CD4-positive, CD25-positive, alpha-beta regulatory T cell (primary cell): ENCODE results near the gene MYLK2. TPM values are rescaled to one million over a fixed set of nuclear protein-coding genes. Genes with fewer than 3 reads are reported as not detected.

Source experiments
- ATAC-seq, 2 donors: fragments of 150-1000 bp; cut with Tn5 transposase; one replicate each; pipeline ENCODE4 v1.10.0; 2021; ENCODE audit warnings: low read depth in 2 of 2, moderate number of reproducible peaks in 2 of 2, moderate library complexity in 1 of 2
- DNase-seq, 3 donors: peaks; one replicate each; pipeline versions ENCODE4 v3.0.0 to v3.0.0-alpha.2; 2012 to 2022; ENCODE audit warnings: mixed read lengths in 1 of 3
- H3K27ac ChIP-seq: one replicate; pipeline ENCODE4 v1.7.0; 2013; ENCODE audit warnings: mild to moderate bottlenecking, low read length; ENCODE audit not compliant: insufficient read depth, poor library complexity, severe bottlenecking
- H3K27me3 ChIP-seq: one replicate; pipeline ENCODE4 v1.7.0; 2013; ENCODE audit warnings: low read length; ENCODE audit not compliant: control insufficient read depth, insufficient read depth
- H3K36me3 ChIP-seq: one replicate; pipeline ENCODE4 v1.7.0; 2013; ENCODE audit warnings: mild to moderate bottlenecking, low read length, moderate library complexity; ENCODE audit not compliant: control insufficient read depth, insufficient read depth
- H3K4me1 ChIP-seq: 2 replicates; pipeline ENCODE4 v1.7.0; 2013; ENCODE audit warnings: mild to moderate bottlenecking, low read length; ENCODE audit not compliant: insufficient read depth, control insufficient read depth, poor library complexity, severe bottlenecking
- H3K4me3 ChIP-seq: one replicate; pipeline ENCODE4 v1.7.0; 2013; ENCODE audit warnings: low read depth, mild to moderate bottlenecking, low read length, moderate library complexity
- H3K9me3 ChIP-seq, 2 experiments: 1 replicate in 1 of 2; 2 replicates in 1 of 2; pipeline ENCODE4 v1.7.0; 2013; ENCODE audit warnings: low read length in 2 of 2, mild to moderate bottlenecking in 1 of 2, moderate library complexity in 1 of 2; ENCODE audit not compliant: control insufficient read depth in 2 of 2
- H3K27ac Mint-ChIP-seq, 3 donors: one replicate each; pipeline ENCODE4 v1.8.0; 2020 to 2022; ENCODE audit warnings: mild to moderate bottlenecking in 3 of 3, mixed read lengths in 3 of 3, moderate library complexity in 2 of 3
- H3K27me3 Mint-ChIP-seq: one replicate; pipeline ENCODE4 v1.8.0; 2022; ENCODE audit warnings: mild to moderate bottlenecking, mixed read lengths
- H3K36me3 Mint-ChIP-seq: one replicate; pipeline ENCODE4 v1.8.0; 2020; ENCODE audit warnings: mixed read lengths
- H3K4me1 Mint-ChIP-seq, 4 donors: one replicate each; pipeline ENCODE4 v1.8.0; 2020 to 2022; ENCODE audit warnings: mixed read lengths in 4 of 4, mild to moderate bottlenecking in 1 of 4
- H3K4me3 Mint-ChIP-seq, 4 donors: one replicate each; pipeline ENCODE4 v1.8.0; 2020 to 2022; ENCODE audit warnings: mild to moderate bottlenecking in 4 of 4, mixed read lengths in 4 of 4, moderate library complexity in 3 of 4
- H3K9me3 Mint-ChIP-seq, 7 donors: one replicate each; pipeline ENCODE4 v1.8.0; 2020 to 2022; ENCODE audit warnings: mixed read lengths in 7 of 7, mild to moderate bottlenecking in 3 of 7, moderate library complexity in 2 of 7
- polyA plus RNA-seq, 4 donors: library from polyadenylated mRNA; unstranded; fragments of 300-500 nt; fragmentation: Illumina TruSeq; gene quantifications; one replicate each; pipeline ENCODE4 v1.2.3, GENCODE V29; 2021
- total RNA-seq: library from RNA; stranded (reverse); gene quantifications from one replicate; pipeline ENCODE4 v1.2.3, GENCODE V29; 2022

The MYLK2 gene
- total RNA-seq (not detected), polyA plus RNA-seq (not detected)

DNA sequence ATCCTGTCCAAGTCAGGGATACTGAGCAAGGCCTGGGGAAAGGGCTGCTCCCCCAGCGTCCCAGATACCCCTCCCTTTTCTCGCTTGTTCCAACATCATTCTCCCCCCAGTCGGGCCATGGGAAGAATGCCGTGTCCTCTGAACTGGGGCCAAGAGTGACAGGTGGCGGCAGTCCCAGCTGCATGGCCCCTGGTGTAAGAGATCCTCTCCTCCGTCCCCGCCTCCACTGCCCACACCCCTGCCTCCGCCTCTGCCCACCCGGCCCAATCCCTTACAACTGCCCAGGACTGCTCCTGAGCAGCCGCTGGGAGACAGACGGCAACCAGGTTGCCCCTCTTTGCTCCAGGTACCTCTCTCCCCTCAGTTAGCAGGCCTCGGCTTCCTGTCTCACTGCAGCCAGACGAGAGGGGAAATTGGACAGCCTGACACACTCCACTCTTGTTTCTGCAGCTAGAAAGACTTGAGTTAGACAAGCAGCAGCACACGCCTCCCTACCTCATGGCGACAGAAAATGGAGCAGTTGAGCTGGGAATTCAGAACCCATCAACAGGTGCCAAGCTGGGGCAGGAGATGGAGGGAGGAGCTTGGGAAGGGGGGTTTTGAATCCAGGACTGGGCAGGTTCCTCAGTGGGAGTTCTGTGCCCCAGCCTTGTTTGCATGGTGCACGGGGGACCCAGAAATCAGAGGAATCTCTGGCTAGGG is at the start of gene MYLK2:
MYLK2 (plus strand) TSS at position 274 of the 702 bp plus-strand sequence; CDS start at position 499, 225 bp downstream.
- H3K4me1 ChIP-seq = peaks cover 6% of the 10 kb centered on the region
- no peak within 1 kb of the TSS for H3K4me3 ChIP-seq
- no peaks in the 10 kb centered on the region for H3K9me3 Mint-ChIP-seq
- H3K27me3 ChIP-seq = no peaks in the 10 kb centered on the region
- peak within 1 kb of the TSS in 1 of 3 donors; percentile 38 for H3K27ac Mint-ChIP-seq
- no peak for DNase-seq
- H3K4me1 Mint-ChIP-seq = peaks cover 0 to 12% (median 1%) of the 10 kb centered on the region in 4 donors
- no peaks in the 10 kb centered on the region for H3K36me3 ChIP-seq
- no peak for ATAC-seq
- no peaks in the 10 kb centered on the region for H3K9me3 ChIP-seq
- H3K4me3 Mint-ChIP-seq = no peak within 1 kb of the TSS
- H3K36me3 Mint-ChIP-seq = no peaks in the 10 kb centered on the region
- H3K27me3 Mint-ChIP-seq = no peaks in the 10 kb centered on the region
- no peak within 1 kb of the TSS for H3K27ac ChIP-seq

DNA sequence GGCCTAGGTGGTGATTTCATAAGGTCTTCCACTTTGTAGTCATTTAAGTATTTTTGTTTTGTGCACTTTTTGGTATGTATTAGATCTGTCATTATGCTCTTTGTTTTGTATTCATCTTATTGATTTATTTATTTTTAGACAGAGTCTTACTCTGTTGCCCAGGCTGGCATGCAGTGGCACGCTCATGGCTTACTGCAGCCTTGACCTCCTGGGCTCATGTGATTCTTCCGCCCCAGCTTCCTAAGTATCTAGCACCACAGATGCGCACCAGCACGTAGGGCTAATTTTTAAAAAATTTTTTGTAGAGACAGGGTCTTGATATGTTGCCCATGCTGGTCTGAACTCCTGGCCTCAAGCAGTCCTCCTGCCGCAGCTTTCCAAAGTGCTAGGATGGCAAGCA is 49.5 kb upstream of the MYLK2 start:
- H3K36me3 ChIP-seq = no peaks in the 10 kb centered on the region
- peak overlapping the region; percentile 71 for H3K4me3 ChIP-seq
- H3K9me3 ChIP-seq = no peaks in the 10 kb centered on the region
- peak overlapping the region; percentile 41 for H3K27ac ChIP-seq
- no peaks in the 10 kb centered on the region for H3K27me3 ChIP-seq
- Mint-ChIP-seq H3K4me1 (peaks cover 8 to 18% (median 11%) of the 10 kb centered on the region in 4 donors), H3K27ac (peak overlapping the region; percentile 31 to 86 (median 42)), H3K27me3 (no peaks in the 10 kb centered on the region), H3K9me3 (peaks cover 0 to 2% (median 0%) of the 10 kb centered on the region in 7 donors), H3K4me3 (peak overlapping the region in 2 of 4 donors; percentile 49 to 65), H3K36me3 (no peaks in the 10 kb centered on the region)
- ATAC-seq = no peak
- H3K4me1 ChIP-seq = peaks cover 11% of the 10 kb centered on the region
- DNase-seq = no peak

GRCh38 chr20:31770243-31770642 is 48.9 kb upstream of the MYLK2 start:
- H3K4me1 Mint-ChIP-seq = peaks cover 5 to 16% (median 11%) of the 10 kb centered on the region in 4 donors
- Histone ChIP-seq H3K27ac (peak overlapping the region; percentile 41), H3K36me3 (no peaks in the 10 kb centered on the region), H3K9me3 (no peaks in the 10 kb centered on the region), H3K4me1 (peaks cover 11% of the 10 kb centered on the region), H3K4me3 (peak overlapping the region; percentile 71), H3K27me3 (no peaks in the 10 kb centered on the region)
- peak overlapping the region; percentile 28 to 89 (median 50) for H3K4me3 Mint-ChIP-seq
- H3K27ac Mint-ChIP-seq = peak overlapping the region; percentile 31 to 42 (median 38)
- DNase-seq (peak in 2 of 3 donors; percentile 9 to 10), ATAC-seq (peak; percentile 47 to 59)
- H3K27me3 Mint-ChIP-seq = no peaks in the 10 kb centered on the region
- peaks cover 0 to 2% (median 0%) of the 10 kb centered on the region in 7 donors for H3K9me3 Mint-ChIP-seq
- no peaks in the 10 kb centered on the region for H3K36me3 Mint-ChIP-seq

- H3K27me3 Mint-ChIP-seq = no peaks in the 10 kb centered on the region
- peaks cover 4% of the 10 kb centered on the region for H3K36me3 Mint-ChIP-seq
- peaks cover 5% of the 10 kb centered on the region for H3K36me3 ChIP-seq
- H3K9me3 ChIP-seq = no peaks in the 10 kb centered on the region
- no peaks in the 10 kb centered on the region for H3K9me3 Mint-ChIP-seq
- H3K4me3 Mint-ChIP-seq = no peak overlapping the region
- ATAC-seq = no peak
- peaks cover 11% of the 10 kb centered on the region for H3K4me1 ChIP-seq
- DNase-seq = no peak
- H3K27ac Mint-ChIP-seq = no peak overlapping the region
- peaks cover 0 to 17% (median 8%) of the 10 kb centered on the region in 4 donors for H3K4me1 Mint-ChIP-seq
- no peaks in the 10 kb centered on the region for H3K27me3 ChIP-seq
- H3K27ac ChIP-seq = no peak overlapping the region
- H3K4me3 ChIP-seq = no peak overlapping the region
These were observed 44.7 kb upstream of the MYLK2 start for GRCh38 chr20:31774408-31774807.

DNA sequence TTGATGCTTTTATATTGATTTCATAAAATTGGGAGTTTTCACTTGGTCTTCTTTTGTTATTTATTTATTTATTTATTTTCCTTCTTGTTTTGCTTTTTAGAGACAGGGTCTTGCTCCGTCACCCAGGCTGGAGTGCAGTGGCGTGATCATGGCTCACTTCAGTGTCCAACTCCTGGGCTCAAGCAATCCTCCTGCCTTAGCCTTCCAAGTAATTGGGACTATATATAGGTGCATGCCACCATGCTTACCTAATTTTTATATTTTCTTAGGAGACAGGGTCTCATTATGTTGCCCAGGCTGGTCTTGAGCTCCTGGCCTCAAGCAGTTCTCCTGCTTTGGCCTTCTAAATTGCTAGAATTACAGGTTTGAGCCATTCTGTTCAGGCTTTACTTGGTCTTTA is 38.3 kb upstream of the MYLK2 start:
- Mint-ChIP-seq H3K27ac (no peak overlapping the region), H3K4me1 (peaks cover 0 to under 1% (median 0%) of the 10 kb centered on the region in 4 donors), H3K4me3 (no peak overlapping the region), H3K27me3 (no peaks in the 10 kb centered on the region), H3K36me3 (peaks cover 5% of the 10 kb centered on the region), H3K9me3 (no peaks in the 10 kb centered on the region)
- peaks cover 5% of the 10 kb centered on the region for H3K36me3 ChIP-seq
- no peaks in the 10 kb centered on the region for H3K4me1 ChIP-seq
- ATAC-seq (no peak), DNase-seq (no peak)
- no peaks in the 10 kb centered on the region for H3K27me3 ChIP-seq
- H3K4me3 ChIP-seq = no peak overlapping the region
- no peaks in the 10 kb centered on the region for H3K9me3 ChIP-seq
- no peak overlapping the region for H3K27ac ChIP-seq

DNA sequence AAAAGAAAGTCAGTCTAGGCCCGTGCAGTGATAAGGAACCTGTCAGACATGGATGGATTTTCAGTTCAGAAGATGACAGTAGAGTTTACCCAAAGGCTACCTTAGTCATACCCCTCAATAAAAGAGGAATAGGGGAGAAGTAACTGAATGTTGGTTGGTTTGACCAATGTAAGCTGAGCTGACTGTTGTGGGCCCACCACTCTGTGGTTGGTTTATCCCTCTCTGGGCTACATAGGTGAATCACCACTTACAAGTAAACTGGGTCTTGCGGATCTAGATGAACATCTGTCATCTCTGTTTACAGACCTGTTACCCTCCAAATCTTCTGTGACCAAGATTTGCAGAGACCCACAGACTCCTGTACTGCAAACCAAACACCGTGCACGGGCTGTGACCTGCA is 37.2 kb upstream of the MYLK2 start:
- Histone ChIP-seq H3K36me3 (peaks cover 5% of the 10 kb centered on the region), H3K4me3 (no peak overlapping the region), H3K4me1 (no peaks in the 10 kb centered on the region), H3K9me3 (no peaks in the 10 kb centered on the region), H3K27ac (no peak overlapping the region), H3K27me3 (no peaks in the 10 kb centered on the region)
- Mint-ChIP-seq H3K4me1 (no peaks in the 10 kb centered on the region), H3K9me3 (no peaks in the 10 kb centered on the region), H3K36me3 (peaks cover 5% of the 10 kb centered on the region), H3K27ac (no peak overlapping the region), H3K27me3 (no peaks in the 10 kb centered on the region), H3K4me3 (no peak overlapping the region)
- DNase-seq (no peak), ATAC-seq (no peak)

DNA sequence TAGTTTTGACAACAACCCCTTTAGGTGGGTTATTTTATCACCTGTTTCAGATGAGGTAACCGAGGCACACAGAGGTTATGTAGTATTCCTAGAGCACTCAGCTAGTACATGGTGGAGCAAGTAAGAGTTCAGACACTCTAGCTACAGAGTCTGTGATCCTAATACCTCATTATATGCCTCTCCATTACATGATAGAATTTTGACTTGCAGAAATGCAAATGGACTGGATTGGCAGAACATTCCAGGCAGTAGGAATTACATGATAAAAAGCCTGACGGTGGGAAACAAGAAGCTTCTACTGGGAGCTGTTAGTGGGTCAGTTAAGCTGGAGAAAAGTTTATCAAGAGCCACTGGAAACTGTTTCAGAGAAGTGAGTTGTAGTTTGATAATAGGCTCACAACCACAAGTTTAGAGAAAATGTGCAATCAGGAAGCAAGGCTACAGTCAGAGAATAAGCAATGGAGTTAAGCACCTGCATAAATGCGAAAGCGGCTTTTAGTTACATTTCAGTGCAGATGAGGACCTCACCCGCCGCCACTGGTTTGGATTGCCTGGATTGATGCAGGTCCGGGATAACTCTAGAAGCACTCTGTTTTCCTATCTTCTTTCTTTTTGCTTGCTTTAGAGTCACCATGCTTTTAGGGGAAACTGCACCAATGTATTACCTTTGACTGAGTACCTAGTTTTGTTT is 34.7 kb upstream of the MYLK2 start:
- H3K4me1 ChIP-seq = no peaks in the 10 kb centered on the region
- no peak overlapping the region for H3K4me3 Mint-ChIP-seq
- DNase-seq = no peak
- no peak for ATAC-seq
- H3K27ac ChIP-seq = no peak overlapping the region
- no peaks in the 10 kb centered on the region for H3K36me3 ChIP-seq
- no peaks in the 10 kb centered on the region for H3K27me3 Mint-ChIP-seq
- no peak overlapping the region for H3K27ac Mint-ChIP-seq
- no peaks in the 10 kb centered on the region for H3K4me1 Mint-ChIP-seq
- peaks cover 3% of the 10 kb centered on the region for H3K36me3 Mint-ChIP-seq
- H3K27me3 ChIP-seq = no peaks in the 10 kb centered on the region
- no peaks in the 10 kb centered on the region for H3K9me3 ChIP-seq
- no peak overlapping the region for H3K4me3 ChIP-seq
- H3K9me3 Mint-ChIP-seq = no peaks in the 10 kb centered on the region
